ENCODE data around the gene ALPP. TPM values are rescaled to one million over a fixed set of nuclear protein-coding genes. Genes with fewer than 3 reads are reported as not detected.
"Not testable (repeated sequence)": the region's sequence is repeated elsewhere in the genome, so short reads cannot be mapped to it uniquely, and the experiment has no call there.

Gene ALPP
- total RNA-seq, 2 donors from 2014 or later: not detected

DNA sequence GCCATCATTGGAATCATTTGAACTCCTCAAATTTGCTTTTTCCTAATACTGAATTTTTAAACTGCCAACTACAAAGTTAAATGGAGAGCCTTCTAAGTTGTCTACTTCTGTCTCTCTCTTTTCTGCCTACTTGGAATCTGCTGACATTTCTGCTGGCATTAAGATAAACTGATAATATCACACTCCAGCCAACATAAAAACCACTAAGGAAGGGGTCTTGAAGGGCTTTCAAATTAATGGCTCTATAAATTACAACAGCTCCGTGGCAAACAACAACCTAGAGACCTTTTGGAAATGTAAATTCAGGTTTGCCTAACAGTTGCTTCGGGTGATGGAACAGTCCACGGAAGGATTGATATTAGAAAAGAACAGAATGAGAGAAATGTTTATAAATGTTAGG is 12.1 kb downstream of the ALPP start:
- Histone ChIP-seq H3K9me3 (ENCODE audit: control insufficient read depth, low read length) (no peaks in the 10 kb centered on the region), H3K9ac (ENCODE audit: extremely low read depth, low read length, poor library complexity, severe bottlenecking) (no peak overlapping the region), H3K4me1 (ENCODE audit: control insufficient read depth, insufficient read depth, low read length) (no peaks in the 10 kb centered on the region), H3K4me3 (ENCODE audit: low read length) (no peak overlapping the region), H3K27ac (ENCODE audit: low read depth, low read length) (no peak overlapping the region), H3K36me3 (ENCODE audit: control insufficient read depth, insufficient read depth, low read length) (no peaks in the 10 kb centered on the region), H3K27me3 (ENCODE audit: control insufficient read depth, insufficient read depth, low read length, poor library complexity, severe bottlenecking) (peaks cover 61% of the 10 kb centered on the region)
- no peak for TF ChIP-seq CTCF (conservative IDR thresholded peaks at IDR 0.05)
- Mint-ChIP-seq H3K4me3 (no peak overlapping the region), H3K4me1 (peaks cover 3% of the 10 kb centered on the region), H3K9me3 (no peaks in the 10 kb centered on the region), H3K36me3 (ENCODE audit: low read depth) (no peaks in the 10 kb centered on the region), H3K27ac (no peak overlapping the region), H3K27me3 (ENCODE audit: insufficient read depth) (peaks cover 58% of the 10 kb centered on the region)
- no peak for DNase-seq
- 55 to 71% methylated on average over 3 of the region's 3 CpGs for WGBS, 2 experiments (ENCODE audit: insufficient coverage in 1 of 2, insufficient read length in 1 of 2)

DNA sequence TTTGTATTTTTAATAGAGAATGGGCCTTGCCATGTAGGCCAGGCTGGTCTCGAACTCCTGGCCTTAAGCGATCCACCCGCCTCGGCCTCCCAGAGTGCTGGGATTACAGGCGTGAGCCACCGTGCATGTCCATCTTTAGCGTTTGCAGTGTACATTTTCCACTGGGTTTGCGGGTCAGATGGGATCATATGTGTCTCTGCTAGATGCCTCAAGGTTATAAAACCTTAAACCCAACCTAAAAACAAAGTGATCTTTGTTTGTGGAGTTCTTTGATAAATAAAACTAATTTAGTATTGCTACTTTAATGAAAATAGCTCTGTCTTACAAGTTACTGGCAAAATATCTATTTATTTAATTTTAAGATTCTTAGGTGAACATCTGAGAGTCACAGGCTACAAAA is 15.0 kb downstream of the ALPP start:
- no peaks in the 10 kb centered on the region for H3K9me3 Mint-ChIP-seq
- no peak overlapping the region for H3K27ac Mint-ChIP-seq
- H3K27me3 Mint-ChIP-seq (ENCODE audit: insufficient read depth): peaks cover 29% of the 10 kb centered on the region

DNA sequence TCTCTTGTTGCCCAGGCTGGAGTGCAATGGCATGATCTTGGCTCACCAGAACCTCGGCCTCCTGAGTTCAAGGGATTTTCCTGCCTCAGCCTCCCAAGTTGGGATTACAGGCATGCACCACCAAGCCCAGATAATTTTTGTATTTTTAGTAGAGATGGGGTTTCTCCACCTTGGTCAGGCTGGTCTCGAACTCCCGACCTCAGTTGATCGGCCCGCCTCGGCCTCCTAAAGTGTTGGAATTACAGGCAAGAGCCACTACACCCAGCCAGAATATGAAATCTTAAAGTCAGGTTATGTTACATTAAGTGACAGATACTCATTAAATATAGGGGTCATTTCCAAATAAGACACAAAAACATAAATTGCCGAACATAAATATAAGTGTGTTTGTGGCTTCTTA is 15.9 kb downstream of the ALPP start:
- not testable (repeated sequence) for H3K4me3 Mint-ChIP-seq; H3K36me3 ChIP-seq (ENCODE audit: control insufficient read depth, insufficient read depth, low read length); H3K36me3 Mint-ChIP-seq (ENCODE audit: low read depth); H3K9me3 ChIP-seq (ENCODE audit: control insufficient read depth, low read length); H3K27ac Mint-ChIP-seq; H3K4me1 ChIP-seq (ENCODE audit: control insufficient read depth, insufficient read depth, low read length); DNase-seq; H3K9me3 Mint-ChIP-seq; H3K4me3 ChIP-seq (ENCODE audit: low read length); H3K4me1 Mint-ChIP-seq; H3K27ac ChIP-seq (ENCODE audit: low read depth, low read length); H3K9ac ChIP-seq (ENCODE audit: extremely low read depth, low read length, poor library complexity, severe bottlenecking)
- H3K27me3 ChIP-seq (ENCODE audit: control insufficient read depth, insufficient read depth, low read length, poor library complexity, severe bottlenecking): peaks cover 25% of the 10 kb centered on the region
- WGBS, 2 experiments (ENCODE audit: insufficient coverage in 1 of 2, insufficient read length in 1 of 2): 95 to 97% methylated on average over 6 of the region's 7 CpGs
- peaks cover 24% of the 10 kb centered on the region for H3K27me3 Mint-ChIP-seq (ENCODE audit: insufficient read depth)

More for the DNA sequence above, 15.0 kb downstream of the ALPP start:
- WGBS, 2 experiments (ENCODE audit: insufficient coverage in 1 of 2, insufficient read length in 1 of 2): 93 to 94% methylated on average over 6 to 8 of the region's 8 CpGs
- no peak for TF ChIP-seq CTCF (conservative IDR thresholded peaks at IDR 0.05)
- Histone ChIP-seq H3K36me3 (ENCODE audit: control insufficient read depth, insufficient read depth, low read length) (no peaks in the 10 kb centered on the region), H3K9me3 (ENCODE audit: control insufficient read depth, low read length) (no peaks in the 10 kb centered on the region), H3K27ac (ENCODE audit: low read depth, low read length) (no peak overlapping the region), H3K4me1 (ENCODE audit: control insufficient read depth, insufficient read depth, low read length) (no peaks in the 10 kb centered on the region), H3K27me3 (ENCODE audit: control insufficient read depth, insufficient read depth, low read length, poor library complexity, severe bottlenecking) (peaks cover 32% of the 10 kb centered on the region), H3K4me3 (ENCODE audit: low read length) (no peak overlapping the region), H3K9ac (ENCODE audit: extremely low read depth, low read length, poor library complexity, severe bottlenecking) (no peak overlapping the region)
- peaks cover 3% of the 10 kb centered on the region for H3K4me1 Mint-ChIP-seq
- H3K36me3 Mint-ChIP-seq (ENCODE audit: low read depth): no peaks in the 10 kb centered on the region
- H3K4me3 Mint-ChIP-seq: no peak overlapping the region
- DNase-seq: no peak

GRCh38 chr2:232395586-232395985 is 17.0 kb downstream of the ALPP start:
- Histone ChIP-seq H3K4me1 (ENCODE audit: control insufficient read depth, insufficient read depth, low read length) (no peaks in the 10 kb centered on the region), H3K36me3 (ENCODE audit: control insufficient read depth, insufficient read depth, low read length) (no peaks in the 10 kb centered on the region), H3K27me3 (ENCODE audit: control insufficient read depth, insufficient read depth, low read length, poor library complexity, severe bottlenecking) (peaks cover 20% of the 10 kb centered on the region), H3K4me3 (ENCODE audit: low read length) (no peak overlapping the region), H3K9ac (ENCODE audit: extremely low read depth, low read length, poor library complexity, severe bottlenecking) (no peak overlapping the region), H3K9me3 (ENCODE audit: control insufficient read depth, low read length) (no peaks in the 10 kb centered on the region), H3K27ac (ENCODE audit: low read depth, low read length) (no peak overlapping the region)
- no peaks in the 10 kb centered on the region for H3K4me1 Mint-ChIP-seq
- no peaks in the 10 kb centered on the region for H3K9me3 Mint-ChIP-seq
- no peak for DNase-seq
- H3K27ac Mint-ChIP-seq: no peak overlapping the region
- TF ChIP-seq CTCF (conservative IDR thresholded peaks at IDR 0.05): no peak
- no peaks in the 10 kb centered on the region for H3K36me3 Mint-ChIP-seq (ENCODE audit: low read depth)
- H3K27me3 Mint-ChIP-seq (ENCODE audit: insufficient read depth): peaks cover 22% of the 10 kb centered on the region
- no peak overlapping the region for H3K4me3 Mint-ChIP-seq
- WGBS, 2 experiments (ENCODE audit: insufficient coverage in 1 of 2, insufficient read length in 1 of 2): 80 to 83% methylated on average over 1 of the region's 1 CpG

Measured in endodermal cell (in vitro differentiated cells).